GM12878 (cell line): Measurements from ENCODE around the gene MEG3.

Experiments
- CTCF ChIP-seq, 3 experiments: IDR thresholded peaks in 2 of 3; conservative IDR thresholded peaks in 1 of 3; 2 replicates each; pipeline ENCODE4 v1.5.1; 2011; ENCODE audit warnings: low read depth in 3 of 3, low read length in 3 of 3, mild to moderate bottlenecking in 3 of 3, control low read depth in 2 of 3, moderate library complexity in 2 of 3, inconsistent platforms in 1 of 3, mixed read lengths in 1 of 3; ENCODE audit not compliant: control insufficient read depth in 2 of 3, insufficient read depth in 1 of 3; ENCODE audit errors: extremely low read depth in 1 of 3
- EP300 ChIP-seq, 2 experiments: fragments of 150-350 bp in 1 of 2; IDR thresholded peaks; 2 replicates each; pipeline ENCODE4 v1.6.1; 2011 to 2012; ENCODE audit warnings: low read depth in 2 of 2, low read length in 2 of 2, borderline replicate concordance in 1 of 2, improper control_type of control experiment in 1 of 2, inconsistent platforms in 1 of 2; ENCODE audit not compliant: control insufficient read depth in 1 of 2
- ESRRA ChIP-seq: IDR thresholded peaks from 2 replicates; pipeline ENCODE4 v1.6.1; 2012; ENCODE audit warnings: mild to moderate bottlenecking, low read length, improper control_type of control experiment
- EZH2 ChIP-seq: IDR thresholded peaks from 2 replicates; pipeline ENCODE4 v1.6.1; 2012; ENCODE audit warnings: low read depth, mild to moderate bottlenecking, control low read depth, inconsistent platforms, low read length, borderline replicate concordance; ENCODE audit not compliant: control insufficient read depth
- JUND ChIP-seq: IDR thresholded peaks from 2 replicates; pipeline ENCODE4 v1.6.1; 2012; ENCODE audit warnings: low read depth, mild to moderate bottlenecking, low read length, improper control_type of control experiment, moderate library complexity
- POLR2A ChIP-seq: IDR thresholded peaks from 2 replicates; pipeline ENCODE4 v1.6.1; 2011; ENCODE audit warnings: low read depth, mild to moderate bottlenecking, low read length
- RBBP5 ChIP-seq: fragments of 200-600 bp; sonication (generic); conservative IDR thresholded peaks from 2 replicates; pipeline ENCODE4 v1.6.1; 2016
- RFX5 ChIP-seq: IDR thresholded peaks from 2 replicates; pipeline ENCODE4 v1.6.1; 2011; ENCODE audit warnings: low read depth, low read length, improper control_type of control experiment
- SPI1 ChIP-seq: IDR thresholded peaks from 2 replicates; pipeline ENCODE4 v1.6.1; 2011; ENCODE audit warnings: low read depth, mild to moderate bottlenecking, low read length, moderate library complexity, borderline replicate concordance; ENCODE audit not compliant: insufficient read depth
- TCF3 ChIP-seq: IDR thresholded peaks from 2 replicates; pipeline ENCODE4 v1.6.1; 2012; ENCODE audit warnings: low read depth, mild to moderate bottlenecking, low read length, borderline replicate concordance; ENCODE audit not compliant: insufficient read depth
- ZBTB33 ChIP-seq: fragments of 450-650 bp; IDR thresholded peaks from 2 replicates; pipeline ENCODE4 v1.6.1; 2017; ENCODE audit warnings: mild to moderate bottlenecking
- ZNF217 ChIP-seq: fragments of 450-650 bp; IDR thresholded peaks from 2 replicates; pipeline ENCODE4 v1.6.1; 2017; ENCODE audit warnings: antibody characterized with exemption, mild to moderate bottlenecking
- ZNF274 ChIP-seq: IDR thresholded peaks from one replicate; pipeline ENCODE4 v1.8.0; 2011; ENCODE audit not compliant: insufficient read length, insufficient read depth

- TF ChIP-seq ZNF274 (no peak), ZNF217 (no peak), CTCF (IDR thresholded peaks at IDR 0.05 in 2 of 3, conservative IDR thresholded peaks at IDR 0.05 in 1 of 3; ENCODE audit: control insufficient read depth in 2 of 3, extremely low read depth in 1 of 3, insufficient read depth in 1 of 3, low read depth in 3 of 3, low read length in 3 of 3) (no peak), TCF3 (no peak), POLR2A (no peak), EP300 (IDR thresholded peaks at IDR 0.05; ENCODE audit: borderline replicate concordance in 1 of 2, control insufficient read depth in 1 of 2, low read depth in 2 of 2, low read length in 2 of 2) (no peak), RBBP5 (no peak), EZH2 (no peak), SPI1 (no peak), JUND (no peak), ESRRA (no peak), ZBTB33 (no peak), RFX5 (no peak)
These were observed 53.3 kb downstream of the MEG3 start for GRCh38 chr14:100879194-100879593.
